ENCODE data around the gene GPR137C.

DNA sequence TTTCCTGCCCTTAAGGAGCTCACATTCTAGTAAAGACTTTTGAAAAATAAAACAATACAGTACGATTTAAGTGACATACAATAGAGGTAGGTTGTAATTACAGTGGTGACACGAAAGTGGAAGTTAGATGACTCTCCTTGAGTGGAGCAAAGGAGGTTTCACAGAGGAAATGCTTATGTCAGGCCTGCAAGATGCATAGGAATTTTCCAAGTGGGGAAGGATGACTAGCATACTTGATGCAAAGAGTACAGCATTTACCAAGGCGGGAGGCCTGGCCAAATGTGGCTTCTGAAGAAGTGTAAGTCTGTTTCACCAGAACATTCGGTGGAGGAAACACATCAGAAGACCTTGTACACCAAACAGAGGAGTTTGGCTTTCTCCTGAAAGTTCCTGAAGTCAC lies 87.5 kb downstream of the GPR137C start:
- TF ChIP-seq, protein P1, sequence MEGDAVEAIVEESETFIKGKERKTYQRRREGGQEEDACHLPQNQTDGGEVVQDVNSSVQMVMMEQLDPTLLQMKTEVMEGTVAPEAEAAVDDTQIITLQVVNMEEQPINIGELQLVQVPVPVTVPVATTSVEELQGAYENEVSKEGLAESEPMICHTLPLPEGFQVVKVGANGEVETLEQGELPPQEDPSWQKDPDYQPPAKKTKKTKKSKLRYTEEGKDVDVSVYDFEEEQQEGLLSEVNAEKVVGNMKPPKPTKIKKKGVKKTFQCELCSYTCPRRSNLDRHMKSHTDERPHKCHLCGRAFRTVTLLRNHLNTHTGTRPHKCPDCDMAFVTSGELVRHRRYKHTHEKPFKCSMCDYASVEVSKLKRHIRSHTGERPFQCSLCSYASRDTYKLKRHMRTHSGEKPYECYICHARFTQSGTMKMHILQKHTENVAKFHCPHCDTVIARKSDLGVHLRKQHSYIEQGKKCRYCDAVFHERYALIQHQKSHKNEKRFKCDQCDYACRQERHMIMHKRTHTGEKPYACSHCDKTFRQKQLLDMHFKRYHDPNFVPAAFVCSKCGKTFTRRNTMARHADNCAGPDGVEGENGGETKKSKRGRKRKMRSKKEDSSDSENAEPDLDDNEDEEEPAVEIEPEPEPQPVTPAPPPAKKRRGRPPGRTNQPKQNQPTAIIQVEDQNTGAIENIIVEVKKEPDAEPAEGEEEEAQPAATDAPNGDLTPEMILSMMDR (IDR thresholded peaks at IDR 0.05; ENCODE audit: insufficient read depth, low read length), result no peak
- TF ChIP-seq GABPA (IDR thresholded peaks at IDR 0.05; ENCODE audit: low read depth) (no peak), POLR2AphosphoS5 (IDR thresholded peaks at IDR 0.05; ENCODE audit: low read depth) (no peak)
- TF ChIP-seq, protein P2, sequence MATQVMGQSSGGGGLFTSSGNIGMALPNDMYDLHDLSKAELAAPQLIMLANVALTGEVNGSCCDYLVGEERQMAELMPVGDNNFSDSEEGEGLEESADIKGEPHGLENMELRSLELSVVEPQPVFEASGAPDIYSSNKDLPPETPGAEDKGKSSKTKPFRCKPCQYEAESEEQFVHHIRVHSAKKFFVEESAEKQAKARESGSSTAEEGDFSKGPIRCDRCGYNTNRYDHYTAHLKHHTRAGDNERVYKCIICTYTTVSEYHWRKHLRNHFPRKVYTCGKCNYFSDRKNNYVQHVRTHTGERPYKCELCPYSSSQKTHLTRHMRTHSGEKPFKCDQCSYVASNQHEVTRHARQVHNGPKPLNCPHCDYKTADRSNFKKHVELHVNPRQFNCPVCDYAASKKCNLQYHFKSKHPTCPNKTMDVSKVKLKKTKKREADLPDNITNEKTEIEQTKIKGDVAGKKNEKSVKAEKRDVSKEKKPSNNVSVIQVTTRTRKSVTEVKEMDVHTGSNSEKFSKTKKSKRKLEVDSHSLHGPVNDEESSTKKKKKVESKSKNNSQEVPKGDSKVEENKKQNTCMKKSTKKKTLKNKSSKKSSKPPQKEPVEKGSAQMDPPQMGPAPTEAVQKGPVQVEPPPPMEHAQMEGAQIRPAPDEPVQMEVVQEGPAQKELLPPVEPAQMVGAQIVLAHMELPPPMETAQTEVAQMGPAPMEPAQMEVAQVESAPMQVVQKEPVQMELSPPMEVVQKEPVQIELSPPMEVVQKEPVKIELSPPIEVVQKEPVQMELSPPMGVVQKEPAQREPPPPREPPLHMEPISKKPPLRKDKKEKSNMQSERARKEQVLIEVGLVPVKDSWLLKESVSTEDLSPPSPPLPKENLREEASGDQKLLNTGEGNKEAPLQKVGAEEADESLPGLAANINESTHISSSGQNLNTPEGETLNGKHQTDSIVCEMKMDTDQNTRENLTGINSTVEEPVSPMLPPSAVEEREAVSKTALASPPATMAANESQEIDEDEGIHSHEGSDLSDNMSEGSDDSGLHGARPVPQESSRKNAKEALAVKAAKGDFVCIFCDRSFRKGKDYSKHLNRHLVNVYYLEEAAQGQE (IDR thresholded peaks at IDR 0.05; ENCODE audit: insufficient replicate concordance, low read depth), result no peak
